ENCODE measurements around the gene DNAL4. TPM values are rescaled to one million over a fixed set of nuclear protein-coding genes. Genes with fewer than 3 reads are reported as not detected.

The DNAL4 gene
- total and polyA plus RNA-seq, 3 experiments from 2014 or later: 9.1 to 12.3 (median 9.6) TPM

- Histone ChIP-seq H3K9me3 (ENCODE audit: low read length) (no peaks in the 10 kb centered on the region), H3K36me3 (ENCODE audit: insufficient read depth, low read length) (peaks cover 57% of the 10 kb centered on the region), H3K27ac (ENCODE audit: low read depth, low read length) (no peak overlapping the region), H3K4me1 (ENCODE audit: insufficient read depth, low read length) (peaks cover 10% of the 10 kb centered on the region), H3K27me3 (ENCODE audit: insufficient read depth, low read length, poor library complexity, severe bottlenecking) (no peaks in the 10 kb centered on the region), H3K4me3 (ENCODE audit: low read length) (no peak overlapping the region)
- H3K36me3 Mint-ChIP-seq: peaks cover 4 to 94% (median 14%) of the 10 kb centered on the region in 3 donors
- ChIA-PET CTCF (interaction anchor here (1.1 to 7.6 kb wide), 8 partner anchors 9 to 111 kb away, joined by 3 to 83 read pairs (median 22); partner anchors contain the start of genes SUN2 and TOMM22), POLR2A (interaction anchor here (0.5 to 13.9 kb wide), 8 partner anchors 8 to 393 kb away, joined by 3 to 275 read pairs (median 6); partner anchors contain the start of genes GTPBP1, SUN2 and TOMM22)
- H3K4me3 Mint-ChIP-seq: peak overlapping the region in 2 of 7 donors; percentile 40 to 78
- DNase-seq: no peak
- peaks cover 0 to 9% of the 10 kb centered on the region in 2 donors for H3K27me3 Mint-ChIP-seq
- no peaks in the 10 kb centered on the region for H3K9me3 Mint-ChIP-seq
- peaks cover 33 to 71% (median 34%) of the 10 kb centered on the region in 3 donors for H3K4me1 Mint-ChIP-seq
- H3K27ac Mint-ChIP-seq: peak overlapping the region in 6 of 8 donors; percentile 11 to 89 (median 50)
Observed at GRCh38 chr22:38732251-38732815, 61.6 kb downstream of the DNAL4 start.

DNA sequence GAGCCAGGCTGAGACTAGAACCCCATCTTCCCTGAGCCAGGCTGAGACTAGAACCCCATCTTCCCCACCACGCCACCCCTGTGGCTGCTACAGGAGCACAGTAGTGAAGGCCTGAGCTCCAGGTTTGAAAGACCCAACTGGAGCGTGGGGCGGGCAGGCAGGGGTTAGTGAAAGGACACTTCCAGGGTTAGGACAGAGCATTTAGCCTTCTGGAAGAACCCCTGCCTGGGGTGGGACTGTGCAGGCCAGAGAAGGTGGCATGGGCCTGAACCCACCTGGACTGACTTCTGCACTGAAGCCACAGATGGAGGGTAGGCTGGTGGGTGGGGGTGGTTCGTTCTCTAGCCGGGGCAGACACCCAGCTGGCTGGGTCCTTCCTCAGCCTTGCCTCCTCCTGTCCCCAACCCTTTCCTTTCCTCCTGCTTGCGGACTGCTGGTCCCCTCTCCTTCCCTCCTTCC is 62.2 kb downstream of the DNAL4 start:
- Mint-ChIP-seq H3K4me3 (peak overlapping the region in 1 of 7 donors; percentile 8), H3K36me3 (peaks cover 0 to 94% (median 9%) of the 10 kb centered on the region in 3 donors), H3K27me3 (peaks cover 0 to 9% of the 10 kb centered on the region in 2 donors), H3K9me3 (no peaks in the 10 kb centered on the region), H3K4me1 (peaks cover 27 to 65% (median 31%) of the 10 kb centered on the region in 3 donors), H3K27ac (peak overlapping the region in 7 of 8 donors; percentile 2 to 88 (median 73))
- no peak overlapping the region for H3K4me3 ChIP-seq (ENCODE audit: low read length)
- CTCF ChIA-PET: interaction anchor here (1.1 to 7.6 kb wide), 8 partner anchors 8 to 111 kb away, joined by 3 to 83 read pairs (median 22); partner anchors contain the start of genes GTPBP1, SUN2 and TOMM22
- H3K9me3 ChIP-seq (ENCODE audit: low read length): no peaks in the 10 kb centered on the region
- POLR2A ChIA-PET: interaction anchor here (0.5 to 13.9 kb wide), 9 partner anchors 8 to 394 kb away, joined by 3 to 275 read pairs (median 4); partner anchors contain the start of genes GTPBP1, SUN2 and TOMM22
- H3K4me1 ChIP-seq (ENCODE audit: insufficient read depth, low read length): peaks cover 8% of the 10 kb centered on the region
- H3K27me3 ChIP-seq (ENCODE audit: insufficient read depth, low read length, poor library complexity, severe bottlenecking): no peaks in the 10 kb centered on the region
- no peak overlapping the region for H3K27ac ChIP-seq (ENCODE audit: low read depth, low read length)
- H3K36me3 ChIP-seq (ENCODE audit: insufficient read depth, low read length): peaks cover 58% of the 10 kb centered on the region
- DNase-seq: no peak

GRCh38 chr22:38730411-38730871 is 63.5 kb downstream of the DNAL4 start:
- H3K4me3 Mint-ChIP-seq: peak overlapping the region in 3 of 7 donors; percentile 12 to 56 (median 41)
- peaks cover 26 to 53% (median 26%) of the 10 kb centered on the region in 3 donors for H3K4me1 Mint-ChIP-seq
- H3K27ac Mint-ChIP-seq: peak overlapping the region in 7 of 8 donors; percentile 30 to 88 (median 73)
- Histone ChIP-seq H3K27me3 (ENCODE audit: insufficient read depth, low read length, poor library complexity, severe bottlenecking) (no peaks in the 10 kb centered on the region), H3K27ac (ENCODE audit: low read depth, low read length) (no peak overlapping the region), H3K36me3 (ENCODE audit: insufficient read depth, low read length) (peaks cover 58% of the 10 kb centered on the region), H3K4me3 (ENCODE audit: low read length) (no peak overlapping the region), H3K4me1 (ENCODE audit: insufficient read depth, low read length) (peaks cover under 1% of the 10 kb centered on the region), H3K9me3 (ENCODE audit: low read length) (no peaks in the 10 kb centered on the region)
- H3K9me3 Mint-ChIP-seq: no peaks in the 10 kb centered on the region
- peaks cover 0 to 94% (median 11%) of the 10 kb centered on the region in 3 donors for H3K36me3 Mint-ChIP-seq
- POLR2A ChIA-PET: interaction anchor here (1.2 to 13.9 kb wide), 2 partner anchors 21 to 25 kb away, joined by 4 to 275 read pairs; partner anchors contain the start of genes GTPBP1 and SUN2
- no peak for DNase-seq
- peaks cover 0 to 9% of the 10 kb centered on the region in 2 donors for H3K27me3 Mint-ChIP-seq
- CTCF ChIA-PET: interaction anchor here (1.5 to 7.6 kb wide), 3 partner anchors 20 to 49 kb away, joined by 4 to 83 read pairs (median 78); partner anchors contain the start of gene TOMM22

GRCh38 chr22:38729946-38730345 is 64.0 kb downstream of the DNAL4 start:
- peaks cover 25 to 53% (median 26%) of the 10 kb centered on the region in 3 donors for H3K4me1 Mint-ChIP-seq
- POLR2A ChIA-PET: interaction anchor here (1.2 to 13.9 kb wide), 3 partner anchors 21 to 24 kb away, joined by 4 to 275 read pairs (median 6); partner anchors contain the start of genes GTPBP1 and SUN2
- H3K27ac Mint-ChIP-seq: peak overlapping the region in 6 of 8 donors; percentile 27 to 88 (median 54)
- peaks cover 4% of the 10 kb centered on the region for H3K4me1 ChIP-seq (ENCODE audit: insufficient read depth, low read length)
- peak overlapping the region in 3 of 7 donors; percentile 12 to 56 (median 41) for H3K4me3 Mint-ChIP-seq
- CTCF ChIA-PET: interaction anchor here (1.5 to 1.6 kb wide), 2 partner anchors 37 to 48 kb away, joined by 4 to 5 read pairs; partner anchors contain the start of gene TOMM22
- H3K9me3 ChIP-seq (ENCODE audit: low read length): no peaks in the 10 kb centered on the region
- H3K36me3 Mint-ChIP-seq: peaks cover 0 to 94% (median 16%) of the 10 kb centered on the region in 3 donors
- H3K27me3 ChIP-seq (ENCODE audit: insufficient read depth, low read length, poor library complexity, severe bottlenecking): no peaks in the 10 kb centered on the region
- DNase-seq: no peak
- H3K36me3 ChIP-seq (ENCODE audit: insufficient read depth, low read length): peaks cover 59% of the 10 kb centered on the region
- no peak overlapping the region for H3K27ac ChIP-seq (ENCODE audit: low read depth, low read length)
- H3K27me3 Mint-ChIP-seq: peaks cover 0 to 9% of the 10 kb centered on the region in 2 donors
- no peak overlapping the region for H3K4me3 ChIP-seq (ENCODE audit: low read length)
- H3K9me3 Mint-ChIP-seq: no peaks in the 10 kb centered on the region

GRCh38 chr22:38728871-38729796 is 64.8 kb downstream of the DNAL4 start:
- H3K27me3 ChIP-seq (ENCODE audit: insufficient read depth, low read length, poor library complexity, severe bottlenecking): no peaks in the 10 kb centered on the region
- H3K27ac Mint-ChIP-seq: peak overlapping the region in 7 of 8 donors; percentile 24 to 88 (median 66)
- H3K9me3 ChIP-seq (ENCODE audit: low read length): no peaks in the 10 kb centered on the region
- CTCF ChIA-PET: interaction anchor here (1.5 to 1.6 kb wide), 2 partner anchors 37 to 47 kb away, joined by 4 to 5 read pairs; partner anchors contain the start of gene TOMM22
- H3K27me3 Mint-ChIP-seq: peaks cover 0 to 9% of the 10 kb centered on the region in 2 donors
- peaks cover 68% of the 10 kb centered on the region for H3K36me3 ChIP-seq (ENCODE audit: insufficient read depth, low read length)
- H3K27ac ChIP-seq (ENCODE audit: low read depth, low read length): no peak overlapping the region
- peaks cover 4% of the 10 kb centered on the region for H3K4me1 ChIP-seq (ENCODE audit: insufficient read depth, low read length)
- H3K9me3 Mint-ChIP-seq: no peaks in the 10 kb centered on the region
- POLR2A ChIA-PET: interaction anchor here (0.6 to 1.6 kb wide), 4 partner anchors 22 to 252 kb away, joined by 3 to 6 read pairs (median 4); no protein-coding TSS in a partner anchor
- H3K4me3 Mint-ChIP-seq: no peak overlapping the region
- H3K4me1 Mint-ChIP-seq: peaks cover 19 to 50% (median 20%) of the 10 kb centered on the region in 3 donors
- H3K36me3 Mint-ChIP-seq: peaks cover 0 to 94% (median 14%) of the 10 kb centered on the region in 3 donors
- H3K4me3 ChIP-seq (ENCODE audit: low read length): no peak overlapping the region
- no peak for DNase-seq

Other genes with a start within 250 kb of the DNAL4 start
- 10 to 100 TPM; 10.9 to 17.2 TPM for gene DMC1, start 224.0 kb downstream of the DNAL4 start, total RNA-seq
- not detected for gene DMC1, start 224.0 kb downstream of the DNAL4 start, polyA plus RNA-seq
- under 1 TPM; 0.75 to 0.92 TPM for gene FAM227A, start 137.8 kb downstream of the DNAL4 start, total RNA-seq
- gene FAM227A, start 137.8 kb downstream of the DNAL4 start, polyA plus RNA-seq: 0.08 TPM
- 10 to 100 TPM; 14.0 to 15.1 TPM for gene CBY1, start 137.5 kb downstream of the DNAL4 start, total RNA-seq
- 7.6 TPM for gene CBY1, start 137.5 kb downstream of the DNAL4 start, polyA plus RNA-seq
- gene TOMM22, start 112.2 kb downstream of the DNAL4 start, total RNA-seq: 100 to 1,000 TPM; 207 to 210 TPM
- gene TOMM22, start 112.2 kb downstream of the DNAL4 start, polyA plus RNA-seq: 61.4 TPM
- 10 to 100 TPM; 86.0 to 96.4 TPM for gene JOSD1, start 93.2 kb downstream of the DNAL4 start, total RNA-seq
- gene JOSD1, start 93.2 kb downstream of the DNAL4 start, polyA plus RNA-seq: 9.3 TPM
- 10 to 100 TPM; 62.7 to 63.7 TPM for gene GTPBP1, start 88.2 kb downstream of the DNAL4 start, total RNA-seq
- 28.2 TPM for gene GTPBP1, start 88.2 kb downstream of the DNAL4 start, polyA plus RNA-seq
- gene SUN2, start 38.1 kb downstream of the DNAL4 start, total RNA-seq: 100 to 1,000 TPM; 168 to 185 TPM
- 753 TPM for gene SUN2, start 38.1 kb downstream of the DNAL4 start, polyA plus RNA-seq
- 1 to 10 TPM; 5.9 to 6.3 TPM for gene NPTXR, start 49.9 kb upstream of the DNAL4 start, total RNA-seq
- gene NPTXR, start 49.9 kb upstream of the DNAL4 start, polyA plus RNA-seq: 1.0 TPM
- 100 to 1,000 TPM; 159 to 171 TPM for gene CBX6, start 78.1 kb upstream of the DNAL4 start, total RNA-seq
- 10.8 TPM for gene CBX6, start 78.1 kb upstream of the DNAL4 start, polyA plus RNA-seq
- gene APOBEC3A, start 163.5 kb upstream of the DNAL4 start, total RNA-seq: not detected
- not detected for gene APOBEC3A, start 163.5 kb upstream of the DNAL4 start, polyA plus RNA-seq
- 1 to 10 TPM; 6.7 to 7.3 TPM for gene APOBEC3B, start 188.2 kb upstream of the DNAL4 start, total RNA-seq
- 0.55 TPM for gene APOBEC3B, start 188.2 kb upstream of the DNAL4 start, polyA plus RNA-seq
- gene APOBEC3C, start 220.1 kb upstream of the DNAL4 start, total RNA-seq: 100 to 1,000 TPM; 133 to 138 TPM
- 255 TPM for gene APOBEC3C, start 220.1 kb upstream of the DNAL4 start, polyA plus RNA-seq
- gene APOBEC3D, start 227.0 kb upstream of the DNAL4 start, total RNA-seq: 10 to 100 TPM; 40.8 to 41.3 TPM
- gene APOBEC3D, start 227.0 kb upstream of the DNAL4 start, polyA plus RNA-seq: 20.1 TPM
- gene APOBEC3F, start 246.7 kb upstream of the DNAL4 start, total RNA-seq: 10 to 100 TPM; 28.4 to 30.1 TPM
- gene APOBEC3F, start 246.7 kb upstream of the DNAL4 start, polyA plus RNA-seq: 20.5 TPM